Stimulated activated CD4-positive, alpha-beta T cell treated with anti-CD3 and anti-CD28 coated beads, Interleukin-1b, Interleukin-23, amount 100 ng/mL, for 48 hours (primary cell): Measurements from ENCODE around the gene TCEA3.

Experiments used
- DNase-seq: peaks from one replicate; pipeline ENCODE4 v3.0.0-alpha.2; 2020

Gene TCEA3

DNA sequence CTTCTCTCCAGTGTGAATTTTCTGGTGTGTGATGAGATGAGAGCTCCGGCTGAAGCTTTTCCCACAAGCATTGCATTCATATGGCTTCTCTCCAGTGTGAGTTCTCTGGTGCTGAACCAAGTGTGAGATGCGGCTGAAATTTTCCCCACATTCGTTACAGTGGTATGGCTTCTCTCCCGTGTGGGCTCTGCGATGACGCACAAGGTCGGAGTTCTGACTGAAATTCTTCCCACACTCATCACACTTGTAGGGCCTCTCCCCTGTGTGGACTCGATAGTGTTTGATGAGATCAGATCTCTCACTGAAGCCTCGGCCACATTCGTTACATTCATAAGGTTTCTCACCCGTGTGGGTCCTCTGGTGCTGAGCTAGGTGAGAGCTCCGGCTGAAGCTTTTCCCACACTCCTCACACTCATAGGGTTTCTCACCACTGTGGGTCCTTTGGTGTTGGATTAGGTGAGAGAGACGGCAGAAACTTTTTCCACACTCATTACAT is 62.3 kb downstream of the TCEA3 start:
- DNase-seq: no peak

DNA sequence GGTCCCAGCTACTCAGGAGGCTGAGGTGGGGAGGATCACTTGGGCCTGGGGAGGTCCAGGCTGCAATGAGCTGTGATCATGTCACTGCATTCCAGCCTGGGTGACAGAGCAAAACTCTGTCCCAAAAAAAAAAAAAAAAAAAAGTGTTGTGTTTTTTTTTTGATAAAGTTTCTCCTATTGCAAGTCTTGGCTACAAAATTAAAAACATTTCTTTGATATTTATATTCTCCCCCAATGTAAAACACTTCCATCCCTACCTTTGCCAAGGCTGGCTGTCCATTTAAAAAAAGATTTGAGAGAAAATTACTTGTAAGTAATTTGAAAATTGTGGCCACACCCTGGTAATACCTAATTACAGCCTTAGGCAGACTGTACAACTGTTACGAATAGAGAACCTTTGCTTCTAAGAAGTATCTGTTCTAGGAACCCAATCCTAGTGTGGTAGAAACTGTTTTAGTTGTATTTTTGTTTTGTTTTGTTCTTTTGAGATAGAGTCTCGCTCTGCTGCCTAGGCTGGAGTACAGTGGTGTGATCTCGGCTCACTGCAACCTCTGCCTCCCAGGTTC is 66.2 kb downstream of the TCEA3 start:
- no peak for DNase-seq

DNA sequence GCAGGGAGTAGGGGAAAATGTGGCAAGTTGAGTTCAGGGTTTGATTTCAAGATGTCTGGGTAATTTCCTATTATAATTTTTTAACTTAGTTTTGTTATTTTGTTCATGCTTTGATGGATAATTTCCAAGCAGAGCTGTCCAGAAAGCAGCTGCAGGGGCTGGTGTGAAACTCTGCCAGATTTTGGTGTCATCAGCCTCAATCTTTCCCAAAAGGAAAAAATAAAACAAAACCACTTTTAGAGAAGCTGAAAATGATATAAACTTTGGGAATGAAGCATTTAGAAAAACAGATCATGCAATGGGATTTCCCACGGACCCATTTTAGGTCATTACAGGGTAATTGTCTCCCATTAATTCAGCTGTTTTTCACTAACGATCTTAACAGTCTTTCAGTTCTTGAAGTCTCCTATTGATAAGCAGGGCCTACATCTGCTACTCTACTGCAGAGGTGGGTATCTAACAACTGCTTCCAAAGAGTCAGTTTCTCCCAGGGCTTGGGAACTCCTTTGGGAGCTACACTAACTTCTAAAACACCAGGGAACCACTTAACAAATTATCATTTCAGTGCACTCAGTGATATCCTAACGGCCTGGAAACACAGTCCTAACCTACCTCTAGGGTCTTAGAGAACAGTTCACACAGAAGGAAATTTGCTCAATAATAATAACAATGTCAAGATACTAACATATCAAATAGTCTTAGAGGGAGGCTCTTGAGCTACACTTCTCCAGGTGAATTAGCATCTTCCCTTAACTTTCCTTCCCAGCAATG is 67.2 kb downstream of the TCEA3 start:
- no peak for DNase-seq

DNA sequence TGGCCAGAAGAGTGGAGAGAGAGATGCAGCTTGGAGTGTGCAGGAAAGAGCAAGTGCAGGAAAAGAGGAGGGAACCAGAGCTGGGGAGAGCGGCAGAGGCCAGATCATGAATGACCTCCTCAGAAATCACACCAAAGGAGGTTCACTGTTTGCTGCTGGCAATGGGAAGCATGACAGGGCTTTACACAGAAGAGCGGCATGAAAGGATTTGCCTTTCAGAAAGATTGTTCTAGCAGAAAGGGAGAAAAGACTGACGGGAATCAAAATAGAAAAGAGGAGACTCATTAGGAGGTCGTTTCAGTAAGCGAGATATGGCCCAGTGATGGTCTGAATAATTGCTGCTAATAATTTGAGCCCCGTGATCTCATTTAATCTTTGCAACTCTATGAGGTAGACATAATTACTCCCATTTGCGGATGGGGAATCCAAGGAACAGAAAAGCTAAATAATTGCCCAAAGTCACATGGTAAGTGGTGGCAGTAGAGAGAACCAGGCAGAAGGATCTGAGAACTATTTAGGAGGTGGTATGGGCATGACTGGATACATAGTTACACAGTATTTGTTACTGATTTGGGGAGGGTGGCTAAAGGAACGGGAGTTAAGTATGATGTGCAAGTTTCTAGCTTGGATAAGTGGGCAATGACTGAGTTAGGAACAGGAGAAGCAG is 67.9 kb downstream of the TCEA3 start:
- no peak for DNase-seq

DNA sequence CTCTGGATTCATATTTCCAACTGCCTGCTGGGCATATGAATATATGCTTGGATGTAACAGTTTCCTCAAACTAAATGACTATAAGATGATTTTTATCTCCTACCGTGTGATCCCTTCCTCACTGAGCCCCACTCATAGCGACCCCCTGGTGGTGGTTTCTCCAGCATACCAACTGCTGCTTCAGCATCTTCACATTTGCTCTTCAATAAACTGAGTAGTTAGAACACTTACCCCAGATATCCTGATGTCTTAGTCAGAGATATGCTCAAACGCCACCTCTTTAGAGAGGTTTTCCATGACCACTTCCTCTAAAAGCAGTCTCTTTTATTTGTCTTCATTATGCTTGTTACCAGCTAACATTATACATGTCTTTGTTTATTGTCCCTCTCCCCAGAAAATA is 70.3 kb downstream of the TCEA3 start:
- no peak for DNase-seq

DNA sequence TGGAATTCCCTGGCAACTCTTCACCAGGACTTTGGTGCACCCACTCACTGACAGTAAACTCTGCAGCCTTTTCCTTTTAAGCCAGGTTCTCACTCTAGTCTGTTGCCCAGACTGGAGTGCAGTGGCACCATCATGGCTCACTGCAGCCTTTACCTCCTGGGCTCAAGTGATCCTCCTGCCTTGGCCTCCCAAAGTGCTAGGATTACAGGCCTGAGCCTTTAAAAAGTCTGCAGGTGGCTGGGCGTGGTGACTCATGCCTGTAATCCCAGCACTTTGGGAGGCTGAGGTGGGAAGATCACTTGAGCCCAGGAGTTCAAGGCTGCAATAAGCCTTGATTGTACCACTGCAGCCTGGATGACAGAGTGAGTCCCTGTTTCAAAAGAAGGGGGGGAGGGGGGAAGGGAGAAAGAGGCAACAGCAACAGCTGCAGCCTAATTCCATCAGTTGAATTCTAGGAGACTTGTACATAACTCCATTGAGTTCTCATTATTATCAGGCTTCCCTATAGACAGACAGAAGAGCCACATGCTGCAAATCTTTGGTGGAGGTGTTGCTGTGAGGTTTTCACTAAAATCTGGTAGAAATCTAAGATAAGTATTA is 72.4 kb downstream of the TCEA3 start:
- no peak for DNase-seq

DNA sequence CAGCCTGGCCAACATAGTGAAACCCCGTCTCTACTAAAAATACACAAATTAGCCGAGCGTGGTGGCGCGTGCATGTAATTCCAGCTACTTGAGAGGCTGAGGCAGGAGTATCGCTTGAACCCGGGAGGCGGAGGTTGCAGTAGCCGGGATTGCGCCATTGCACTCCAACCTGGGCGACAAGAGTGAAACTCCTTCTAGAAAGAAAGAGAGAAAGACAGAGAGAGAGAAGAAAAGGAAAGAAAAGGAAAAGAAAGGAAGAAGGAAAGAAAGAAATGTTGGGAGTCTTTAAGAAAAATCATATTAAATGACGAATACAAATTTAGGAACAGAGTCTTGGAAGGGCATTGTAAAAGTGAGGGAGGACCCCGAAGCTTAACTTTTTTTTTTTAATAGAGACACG is 78.6 kb downstream of the TCEA3 start:
- DNase-seq: no peak

DNA sequence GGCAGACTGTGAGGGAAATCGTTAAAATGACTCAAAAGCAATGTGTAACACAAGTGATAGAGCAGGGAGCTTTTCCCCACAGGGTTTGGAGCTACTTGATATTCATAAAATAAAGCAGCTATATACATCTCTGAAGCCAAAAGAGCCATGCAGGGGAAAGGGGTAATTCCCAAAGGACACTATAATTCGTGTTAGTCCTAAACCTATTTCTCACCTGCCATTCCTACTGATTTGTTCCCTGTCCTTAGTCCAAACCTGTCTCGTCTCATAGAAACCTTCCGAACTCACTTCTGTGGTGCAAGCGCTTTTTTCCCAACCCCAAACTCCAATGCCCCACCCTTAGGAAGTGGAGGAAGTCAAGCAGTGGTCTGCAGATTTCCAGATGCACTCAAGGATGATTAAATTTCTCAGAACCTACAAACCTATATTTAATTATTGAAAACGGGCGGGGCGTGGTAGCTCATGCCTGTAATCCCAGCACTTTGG is 79.5 kb downstream of the TCEA3 start:
- DNase-seq: no peak

DNA sequence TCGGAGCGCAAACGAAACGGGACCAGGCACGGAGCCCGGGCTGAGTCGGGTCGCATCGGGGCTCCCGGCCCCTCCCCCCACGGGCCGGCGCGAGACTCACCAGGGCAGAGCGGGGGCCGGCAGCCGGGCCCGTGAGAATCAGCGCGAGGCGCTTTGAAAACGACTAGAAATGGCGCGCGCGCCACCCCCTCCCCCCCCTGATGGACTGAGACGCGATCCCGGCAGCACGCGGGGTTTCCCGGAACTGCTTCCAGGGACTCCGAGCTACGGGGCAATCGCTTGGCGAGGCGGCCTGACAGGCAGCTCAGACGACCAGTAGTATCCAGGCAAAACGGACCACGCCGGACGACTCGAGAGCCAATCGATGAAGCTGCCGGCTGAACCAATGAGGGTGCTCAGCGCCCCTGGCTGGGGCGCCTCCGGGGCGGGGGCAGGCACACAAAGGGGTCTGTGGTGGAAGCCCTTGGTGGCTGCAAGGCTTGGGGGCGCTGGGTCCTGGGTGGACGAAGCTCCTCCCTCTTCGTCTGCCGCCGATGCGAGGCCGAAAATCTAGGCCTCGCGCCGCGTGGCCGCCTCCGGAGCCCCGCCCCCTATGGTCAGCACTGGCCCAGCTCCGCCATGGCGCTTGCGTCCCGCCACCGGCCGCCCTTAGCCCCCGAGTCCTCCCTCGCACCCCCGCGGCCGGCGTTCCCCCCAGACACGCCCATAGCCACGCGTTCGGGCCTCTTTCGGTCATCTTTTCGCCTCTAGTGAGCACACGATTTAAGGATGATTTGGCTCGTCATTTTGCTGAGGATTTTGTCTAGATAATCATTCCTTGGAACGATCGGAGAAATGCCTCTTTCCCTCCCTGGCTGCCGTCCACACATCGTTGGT is 80.2 kb downstream of the TCEA3 start, which contains the start of gene HNRNPR:
TSS of gene HNRNPR (minus strand) at position 174 of the 876 bp plus-strand sequence. CDS start 3,276 bp downstream, outside the sequence.
- peak; percentile 99 for DNase-seq

DNA sequence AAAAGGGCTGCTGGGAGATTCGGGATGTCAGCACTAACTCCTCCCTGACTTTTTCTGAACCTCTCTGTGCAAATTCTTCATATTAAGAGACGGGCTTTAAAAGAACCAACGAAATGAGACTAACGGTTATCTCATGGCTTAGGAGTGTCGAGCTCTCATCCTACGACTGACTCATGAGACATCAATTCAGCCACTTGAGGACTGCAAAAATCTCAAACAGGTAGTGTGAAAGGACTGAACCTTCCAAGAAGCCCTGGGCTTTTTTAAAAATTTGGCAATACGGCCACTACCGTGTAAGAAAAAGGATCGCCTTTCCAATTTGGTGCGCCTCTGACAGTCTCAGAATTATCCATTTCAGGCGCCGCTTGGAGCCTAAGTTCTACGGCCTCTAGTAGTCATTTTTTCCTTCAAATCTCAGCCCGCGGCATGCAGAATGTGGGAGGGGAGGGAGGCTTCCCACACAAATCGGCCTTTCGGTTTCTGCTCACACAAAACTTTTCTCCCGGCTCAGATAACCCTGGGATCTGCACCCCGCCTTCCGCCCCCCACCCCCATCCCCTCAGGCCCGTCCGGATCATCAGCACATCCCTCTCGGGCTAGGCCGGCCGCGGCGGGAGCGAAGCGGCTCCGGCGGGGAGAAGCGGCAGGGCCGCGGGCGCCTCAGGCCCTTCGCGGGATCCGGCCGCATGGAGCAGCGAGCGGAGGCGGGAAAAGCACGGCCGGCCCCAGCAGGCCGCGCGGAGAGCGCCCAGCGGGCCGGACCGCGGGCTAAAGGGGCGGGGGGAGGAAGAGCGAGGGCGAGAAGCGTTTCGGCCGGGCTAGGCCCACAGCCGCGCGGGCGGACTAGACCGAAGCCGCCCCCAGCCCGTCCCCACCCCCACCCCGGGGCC is 81.1 kb downstream of the TCEA3 start:
- DNase-seq: peak; percentile 66

DNA sequence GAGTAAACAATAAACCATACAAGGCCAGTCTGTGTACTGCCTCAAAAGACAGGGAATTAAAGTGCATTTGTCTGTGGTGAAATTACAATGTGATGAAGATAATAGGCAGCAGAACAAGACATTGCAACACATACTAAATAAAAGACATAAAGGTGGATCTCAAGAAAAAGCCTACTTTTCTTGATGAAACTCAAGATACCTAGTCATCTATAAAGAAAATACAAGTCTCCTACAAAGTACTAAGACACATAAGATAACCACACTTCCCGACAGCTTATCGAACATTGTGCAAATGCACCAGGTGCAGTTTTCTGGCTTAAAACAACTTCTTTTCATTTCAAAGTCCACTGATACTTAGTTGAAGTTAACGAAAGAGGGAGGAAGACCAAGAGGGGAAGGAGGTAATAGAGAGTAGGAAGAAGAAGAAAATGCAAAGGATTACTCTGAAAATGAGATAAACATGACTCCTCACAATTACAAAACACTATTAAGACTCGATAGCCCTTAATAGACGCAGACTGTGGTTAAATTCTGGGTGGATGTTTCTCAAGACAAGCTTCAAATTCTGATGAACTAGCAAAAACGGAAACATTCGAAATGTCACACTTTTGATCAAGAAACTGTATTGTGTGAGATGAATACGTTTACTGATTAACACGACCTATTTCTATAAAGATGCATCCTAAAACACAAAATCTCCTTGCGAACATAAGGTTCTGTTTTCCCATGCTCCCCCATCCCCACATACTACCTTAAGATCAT is 82.4 kb downstream of the TCEA3 start:
- DNase-seq: no peak

DNA sequence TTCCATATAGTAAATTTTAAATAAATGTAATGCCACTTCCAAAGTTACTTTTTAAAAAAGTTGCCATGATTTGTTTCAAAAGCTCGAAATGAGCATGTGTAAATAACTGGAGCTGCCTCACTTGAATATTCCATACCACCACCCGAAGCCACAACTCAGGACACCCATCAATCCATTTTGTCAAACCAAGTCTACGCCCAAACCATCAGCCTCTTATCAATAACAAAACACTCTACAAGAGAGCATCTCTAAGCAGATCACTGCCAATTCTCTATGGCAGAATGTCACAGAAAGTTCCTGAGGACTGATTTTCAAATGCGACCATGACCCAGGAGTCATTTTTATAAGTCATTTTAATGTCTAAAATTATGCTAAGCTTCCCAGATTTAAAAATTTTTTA is 84.9 kb downstream of the TCEA3 start:
- no peak for DNase-seq

DNA sequence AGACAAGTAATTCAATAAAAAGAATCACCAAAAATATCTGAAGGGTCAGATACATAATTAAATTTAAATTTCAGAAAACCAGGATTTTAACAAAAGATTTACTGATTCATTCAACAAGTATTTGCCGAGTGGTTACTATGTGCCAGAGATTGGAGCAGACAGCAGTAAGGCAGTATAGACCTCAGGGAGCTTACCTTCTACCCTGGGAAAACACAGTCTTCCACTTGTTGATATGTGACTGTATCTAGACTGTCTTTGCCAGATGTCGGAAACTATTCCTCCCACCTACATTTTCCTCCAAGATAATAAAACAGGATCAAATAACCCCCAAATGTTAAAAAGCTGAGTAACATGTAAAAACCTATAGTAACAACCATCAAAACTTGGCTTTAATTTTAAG is 86.7 kb downstream of the TCEA3 start:
- DNase-seq: no peak

DNA sequence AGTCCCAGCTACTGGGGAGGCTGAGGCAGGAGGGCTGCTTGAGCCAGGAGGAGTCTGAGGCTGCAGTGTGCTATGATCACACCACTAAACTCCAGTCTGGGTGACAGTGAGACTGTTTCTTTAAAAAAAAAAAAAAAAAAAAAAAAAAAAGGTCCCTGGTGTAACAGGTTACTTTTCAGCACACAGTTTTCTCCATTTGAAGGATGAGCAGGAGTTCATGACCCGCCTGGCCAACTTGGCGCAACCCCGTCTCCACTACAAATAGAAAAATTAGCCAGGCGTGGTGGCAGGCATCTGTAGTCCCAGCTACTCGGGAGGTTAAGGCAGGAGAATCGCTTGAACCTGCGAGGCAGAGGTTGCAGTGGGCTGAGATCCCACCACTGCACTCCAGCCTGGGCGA is 92.8 kb downstream of the TCEA3 start:
- DNase-seq: no peak
